Stimulated activated CD4-positive, alpha-beta T cell treated with anti-CD3 and anti-CD28 coated beads, TNF-alpha, amount 100 ng/mL, for 4 hours (primary cell): ENCODE measurements around the gene DBNDD2.

Experiments
- DNase-seq, 3 experiments: peaks; one replicate each; pipeline ENCODE4 v3.0.0-alpha.2; 2020; ENCODE audit warnings: low read depth in 3 of 3

The DBNDD2 gene

DNA sequence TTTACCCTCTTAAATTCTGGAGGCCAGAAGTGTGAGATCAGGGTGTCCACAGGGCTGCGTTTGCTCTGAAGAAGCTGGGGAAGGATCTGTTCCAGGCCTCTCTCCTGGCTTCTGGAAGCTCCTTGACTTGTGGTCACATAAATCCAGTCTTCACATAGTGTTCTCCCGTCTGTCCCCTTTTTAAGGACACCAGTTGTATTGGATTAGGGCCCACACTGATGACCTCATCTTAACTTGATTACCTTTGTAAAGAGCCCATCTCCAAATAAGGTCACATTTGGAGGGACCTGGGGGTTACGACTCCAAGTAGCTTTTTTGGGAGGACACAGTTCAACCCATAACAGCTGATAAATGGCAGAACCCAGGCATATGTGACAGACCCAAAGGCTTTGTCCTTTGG, 41.4 kb downstream of the DBNDD2 start:
- no peak for DNase-seq

DNA sequence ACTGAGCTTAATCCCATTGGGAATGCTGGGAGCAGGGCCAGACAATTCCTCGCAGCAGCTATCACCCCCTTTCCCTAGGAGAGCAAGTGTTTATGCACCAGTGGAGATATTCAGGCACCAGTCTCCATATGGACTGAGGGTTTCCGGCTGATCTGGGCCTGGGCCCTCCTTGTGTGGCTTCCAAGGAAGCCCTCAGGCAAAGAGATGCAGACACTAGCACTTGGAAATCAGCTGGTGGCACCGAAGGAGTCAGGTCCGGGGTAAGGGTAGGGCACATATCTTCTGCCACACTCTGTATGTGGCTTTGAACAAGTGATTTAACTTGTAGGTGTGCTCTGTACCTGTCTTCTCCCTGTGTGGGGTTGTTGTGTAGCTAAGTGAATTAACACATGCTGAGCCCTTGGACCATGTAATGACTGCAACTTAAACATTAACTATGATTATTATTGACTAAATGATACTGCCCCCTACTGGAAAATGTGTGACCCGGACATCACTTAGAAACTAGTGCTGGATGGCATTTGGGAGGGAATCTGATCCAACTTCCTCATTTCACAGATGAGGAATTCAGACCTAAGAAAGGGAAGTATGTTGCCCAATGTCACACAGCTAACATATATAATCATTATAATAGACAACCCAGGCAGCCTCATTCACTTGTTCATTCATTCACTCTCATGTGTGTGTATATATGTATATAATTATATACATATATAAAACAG, 42.2 kb downstream of the DBNDD2 start:
- DNase-seq: no peak

DNA sequence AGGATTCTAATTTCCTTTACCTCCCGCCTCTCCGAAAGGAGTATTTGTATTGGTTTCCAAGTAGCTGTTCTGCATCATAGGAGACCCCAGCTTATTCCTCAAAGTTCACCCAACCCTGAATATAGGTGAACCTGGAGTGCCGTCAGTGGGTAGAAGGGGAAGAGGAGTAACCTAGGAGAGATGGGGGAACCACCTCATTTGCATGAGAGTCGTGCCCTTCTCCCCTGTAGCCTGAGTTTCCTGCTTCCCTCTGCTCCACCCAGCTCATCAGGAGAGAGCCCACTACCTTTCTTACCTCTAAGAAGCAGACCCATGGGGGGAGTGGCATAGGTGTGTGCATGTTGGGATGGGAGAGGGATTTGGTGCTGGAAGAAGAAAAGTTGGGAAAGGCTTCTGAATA, 44.1 kb downstream of the DBNDD2 start:
- no peak for DNase-seq

DNA sequence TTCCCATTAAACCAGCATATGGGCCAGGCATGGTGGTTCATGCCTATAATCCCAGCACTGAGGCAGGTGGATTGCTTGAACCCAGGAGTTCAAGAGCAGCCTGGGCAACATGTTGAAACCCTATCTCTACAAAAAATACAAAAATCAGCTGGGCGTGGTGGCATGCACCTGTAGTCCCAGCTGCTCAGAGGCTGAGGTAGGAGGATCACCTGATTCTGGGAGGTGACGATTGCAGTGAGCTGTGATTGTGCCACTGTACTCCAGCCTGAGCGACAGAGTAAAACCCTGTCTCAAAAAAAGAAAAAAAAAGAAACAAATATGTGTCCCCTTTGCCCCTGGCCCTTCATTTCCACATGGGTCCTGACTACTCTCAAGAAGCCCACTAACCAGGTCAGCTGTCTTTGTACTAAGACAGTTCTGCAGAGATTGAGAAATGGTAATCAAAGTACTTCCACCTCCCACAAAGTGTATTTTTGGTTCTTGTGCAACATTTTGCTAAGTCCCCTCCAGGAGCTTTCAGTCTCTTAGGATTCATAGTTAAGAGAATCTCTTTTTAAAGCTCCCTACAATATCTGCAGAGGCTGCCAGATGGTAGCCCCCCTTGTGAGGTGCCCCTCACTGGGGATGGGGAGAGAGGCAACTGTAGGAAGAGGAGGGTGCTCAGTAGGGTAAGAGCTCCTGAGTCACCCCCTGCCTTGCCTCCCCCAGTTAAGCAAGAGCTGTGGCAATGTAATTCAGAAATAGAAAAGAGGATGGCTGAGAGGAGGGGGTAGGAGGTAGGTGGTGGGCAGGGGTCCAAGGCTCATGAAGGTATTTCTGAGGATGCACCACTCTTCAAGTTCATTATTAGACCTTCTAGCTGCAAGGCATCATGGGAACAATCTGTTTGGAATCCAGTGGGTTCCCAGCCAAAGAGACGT, 44.9 kb downstream of the DBNDD2 start:
- no peak for DNase-seq

DNA sequence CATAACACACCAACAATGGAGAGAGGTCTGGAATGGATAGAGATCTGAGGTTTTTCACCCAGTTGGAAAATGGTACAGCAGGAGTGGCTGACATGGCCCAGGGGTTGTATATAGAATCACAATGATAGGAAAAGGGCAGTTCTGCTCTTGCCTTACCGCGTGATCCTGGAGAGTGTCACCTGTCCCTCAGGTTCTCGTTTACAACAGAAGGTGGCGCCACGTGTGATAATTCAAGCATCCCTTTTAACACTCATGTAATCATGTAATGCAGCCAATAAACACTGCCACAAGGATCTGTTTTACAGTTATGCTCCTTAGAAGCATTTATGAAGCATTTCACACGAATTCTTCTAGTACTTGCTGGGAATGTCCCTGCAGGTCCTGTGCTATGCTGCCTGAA, 48.5 kb downstream of the DBNDD2 start:
- DNase-seq: no peak

DNA sequence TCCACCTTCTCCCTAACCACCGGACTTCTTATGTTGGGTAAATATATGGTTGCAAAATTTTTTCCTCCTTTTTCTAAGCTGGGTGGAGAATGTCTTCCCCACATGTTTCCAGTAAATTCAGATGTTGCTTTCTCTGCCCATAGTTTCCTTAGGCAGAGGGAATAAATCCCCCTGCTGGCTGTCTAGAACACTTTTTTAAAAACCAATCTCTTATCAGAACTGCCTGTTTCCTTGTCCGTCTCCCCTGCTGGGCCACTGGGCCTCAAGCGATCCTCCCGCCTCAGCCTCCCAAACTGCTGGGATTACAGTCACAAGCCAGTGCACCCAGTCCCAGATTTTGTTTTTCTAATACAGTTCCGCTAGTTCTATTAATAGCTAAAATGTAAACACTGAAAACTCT, 51.5 kb downstream of the DBNDD2 start:
- no peak for DNase-seq
